HCT116 (cell line): Measurements from ENCODE around the gene SNX20. TPM values are rescaled to one million over a fixed set of nuclear protein-coding genes. Genes with fewer than 3 reads are reported as not detected.

Experiments used
- ATAC-seq: fragments of 200-7000 bp; cut with Tn5 transposase; 2 replicates; pipeline ENCODE4 v1.9.1; 2020; ENCODE audit warnings: mild to moderate bottlenecking, moderate library complexity
- BruUV-seq: library from RNA; stranded (reverse); fragments of 400-500 nt; replicated peaks from 2 replicates; lab custom pipeline; 2021; lab: Mats Ljungman, UMichigan
- CTCF ChIA-PET: fragments of 300-600 bp; sonication (Branson Sonifier 250); formaldehyde crosslinking; loops from one replicate; lab custom pipeline; 2021; ENCODE audit warnings: antibody characterized with exemption; lab: Charles Lee
- POLR2A ChIA-PET: fragments of 300-600, 350-600 bp; sonication (Branson Sonifier 250); formaldehyde crosslinking; loops from one replicate; lab custom pipeline; 2021; ENCODE audit warnings: antibody characterized with exemption; lab: Charles Lee
- RAD21 ChIA-PET, 2 experiments: fragments of 300-600 bp; sonication (Branson Sonifier 250); formaldehyde crosslinking; loops; one replicate each; lab custom pipeline; 2023; ENCODE audit warnings: low total read pairs in 2 of 2; ENCODE audit not compliant: uncharacterized antibody in 2 of 2, unreplicated experiment in 2 of 2, low non-redundant PET in 1 of 2; lab: Charles Lee
- DNase-seq: peaks from one replicate; pipeline ENCODE4 v3.0.0-alpha.2; 2010; ENCODE audit warnings: low read depth, low spot score
- H2AFZ ChIP-seq: fragments of 200-600 bp; shearing (Covaris generic), sonication (generic); 2 replicates; pipeline ENCODE4 v1.6.1; 2017; ENCODE audit warnings: low read depth, mixed run types, mixed read lengths, antibody characterized with exemption, low read length; ENCODE audit not compliant: poor library complexity, severe bottlenecking
- H3K27ac ChIP-seq: 2 replicates; pipeline ENCODE4 v1.5.1; 2012; ENCODE audit warnings: low read depth, low read length
- H3K27me3 ChIP-seq: fragments of 200-600 bp; sonication (generic); 2 replicates; pipeline ENCODE4 v1.6.1; 2016; ENCODE audit warnings: mixed run types, low read length, mixed read lengths; ENCODE audit not compliant: insufficient read depth
- H3K36me3 ChIP-seq, 2 experiments: fragments of 200-500 bp in 1 of 2; fragments of 200-600 bp in 1 of 2; sonication (Bioruptor generic) in 1 of 2; sonication (generic) in 1 of 2; 2 replicates each; pipeline versions ENCODE4 v1.5.1 to v1.6.1; 2014 to 2016; ENCODE audit warnings: low read length in 2 of 2, inconsistent platforms in 1 of 2, mixed read lengths in 1 of 2, mixed run types in 1 of 2; ENCODE audit not compliant: insufficient read depth in 2 of 2, control insufficient read depth in 1 of 2
- H3K4me1 ChIP-seq, 2 experiments: fragments of 200-600 bp in 1 of 2; sonication (generic) in 1 of 2; 2 replicates each; pipeline versions ENCODE4 v1.5.1 to v1.6.1; 2012 to 2017; ENCODE audit warnings: low read length in 2 of 2, inconsistent platforms in 1 of 2, mild to moderate bottlenecking in 1 of 2, mixed read lengths in 1 of 2, mixed run types in 1 of 2, moderate library complexity in 1 of 2; ENCODE audit not compliant: insufficient read depth in 2 of 2, control insufficient read depth in 1 of 2
- H3K4me2 ChIP-seq: fragments of 200-600 bp; sonication (generic); 2 replicates; pipeline ENCODE4 v1.6.1; 2017; ENCODE audit warnings: mixed run types, low read length, mixed read lengths
- H3K4me3 ChIP-seq, 2 experiments: fragments of 200-600 bp in 1 of 2; sonication (generic) in 1 of 2; replicated peaks in 1 of 2; 2 replicates each; pipeline ENCODE4 v1.5.1; 2011 to 2016; ENCODE audit warnings: low read length in 2 of 2, control low read depth in 1 of 2, low read depth in 1 of 2, mild to moderate bottlenecking in 1 of 2, mixed read lengths in 1 of 2, mixed run types in 1 of 2
- H3K79me2 ChIP-seq: fragments of 200-600 bp; sonication (generic); 2 replicates; pipeline ENCODE4 v1.6.1; 2017; ENCODE audit warnings: mild to moderate bottlenecking, mixed run types, low read length, moderate library complexity, mixed read lengths; ENCODE audit not compliant: insufficient read depth
- H3K9ac ChIP-seq: fragments of 200-600 bp; sonication (generic); 2 replicates; pipeline ENCODE4 v1.6.1; 2016; ENCODE audit warnings: low read length, mixed read lengths
- H3K9me2 ChIP-seq: fragments of 200-600 bp; sonication (generic), shearing (Covaris generic); 2 replicates; pipeline ENCODE4 v1.6.1; 2017; ENCODE audit warnings: mixed run types, mild to moderate bottlenecking, moderate library complexity; ENCODE audit not compliant: insufficient read depth
- H3K9me3 ChIP-seq, 2 experiments: fragments of 200-500 bp in 1 of 2; fragments of 200-600 bp in 1 of 2; sonication (Bioruptor generic) in 1 of 2; sonication (generic) in 1 of 2; 2 replicates each; pipeline ENCODE4 v1.6.1; 2014 to 2017; ENCODE audit warnings: low read length in 2 of 2, mixed read lengths in 2 of 2, inconsistent platforms in 1 of 2, low read depth in 1 of 2, mild to moderate bottlenecking in 1 of 2, mixed run types in 1 of 2, moderate library complexity in 1 of 2; ENCODE audit not compliant: control insufficient read depth in 1 of 2, insufficient read depth in 1 of 2
- H4K20me1 ChIP-seq: fragments of 200-600 bp; sonication (generic), shearing (Covaris generic); 2 replicates; pipeline ENCODE4 v1.6.1; 2017; ENCODE audit warnings: mixed run types, mild to moderate bottlenecking, moderate library complexity; ENCODE audit not compliant: insufficient read depth
- EGR1 ChIP-seq: IDR thresholded peaks from 2 replicates; pipeline ENCODE4 v1.6.1; 2012; ENCODE audit warnings: low read depth
- EZH2 ChIP-seq: fragments of 200-600 bp; sonication (generic); IDR thresholded peaks from 2 replicates; pipeline ENCODE4 v1.6.1; 2017; ENCODE audit warnings: antibody characterized with exemption, mixed run types
- MAX ChIP-seq: IDR thresholded peaks from 2 replicates; pipeline ENCODE4 v1.6.1; 2012
- POLR2AphosphoS5 ChIP-seq: IDR thresholded peaks from 2 replicates; pipeline ENCODE4 v1.6.1; 2011; ENCODE audit warnings: mild to moderate bottlenecking, low read depth, low read length, moderate library complexity
- RAD21 ChIP-seq: IDR thresholded peaks from 2 replicates; pipeline ENCODE4 v1.6.1; 2012; ENCODE audit warnings: low read depth, mild to moderate bottlenecking
- REST ChIP-seq: IDR thresholded peaks from 2 replicates; pipeline ENCODE4 v1.6.1; 2012; ENCODE audit warnings: low read depth
- SRF ChIP-seq: IDR thresholded peaks from 2 replicates; pipeline ENCODE4 v1.6.1; 2012; ENCODE audit warnings: low read depth
- ZBTB33 ChIP-seq: IDR thresholded peaks from 2 replicates; pipeline ENCODE4 v1.6.1; 2011; ENCODE audit warnings: mild to moderate bottlenecking, low read length, moderate library complexity; ENCODE audit not compliant: insufficient replicate concordance; ENCODE audit errors: extremely low read depth
- ZFX ChIP-seq: fragments of 450-650 bp; IDR thresholded peaks from 2 replicates; pipeline ENCODE4 v1.6.1; 2017
- intact Hi-C: fragments of 100-400 bp; cut with micrococcal nuclease; formaldehyde crosslinking; loops from 2 replicates; pipeline ENCODE4 v1.10.0; 2022
- total RNA-seq: library from RNA; stranded (reverse); gene quantifications from one replicate; pipeline ENCODE4 v1.2.1, GENCODE V29; 2021; ENCODE audit not compliant: unreplicated experiment

SNX20 gene
- total RNA-seq, 1 experiment from 2014 or later: 0.07 TPM

- no peak overlapping the region for H3K27ac ChIP-seq
- RAD21 ChIA-PET: no interaction called here
- no peaks in the 10 kb centered on the region for H3K27me3 ChIP-seq
- CTCF ChIA-PET: no interaction called here
- H3K4me2 ChIP-seq: peak overlapping the region; percentile 95
- H3K79me2 ChIP-seq: no peaks in the 10 kb centered on the region
- TF ChIP-seq RAD21: no peak
- TF ChIP-seq, all 23 proteins: peak for 0
- BruUV-seq: no TSS peak
- DNase-seq (no peak), ATAC-seq (no peak)
- Histone ChIP-seq H2AFZ (peak overlapping the region; percentile 26), H3K9me2 (no peaks in the 10 kb centered on the region), H3K36me3 (no peaks in the 10 kb centered on the region), H3K4me3 (peak overlapping the region in 1 of 2 experiments; percentile 76; a peak in 1 of 4 replicates), H4K20me1 (no peaks in the 10 kb centered on the region), H3K4me1 (peaks cover 18 to 34% of the 10 kb centered on the region in 2 experiments), H3K9ac (no peak overlapping the region), H3K9me3 (no peaks in the 10 kb centered on the region)
- POLR2A ChIA-PET: no interaction called here
- intact Hi-C loops: no loop called here
Measured at GRCh38 chr16:50692644-50692998, 11.5 kb upstream of the SNX20 start.

- no peaks in the 10 kb centered on the region for H3K9me2 ChIP-seq
- RAD21 ChIA-PET: no interaction called here
- no peaks in the 10 kb centered on the region for H3K27me3 ChIP-seq
- no peak overlapping the region for H3K4me2 ChIP-seq
- H3K4me3 ChIP-seq: no peak overlapping the region
- H3K27ac ChIP-seq: no peak overlapping the region
- H2AFZ ChIP-seq: no peak overlapping the region
- no peak for TF ChIP-seq POLR2AphosphoS5
- TF ChIP-seq ZBTB33: no peak
- no peak for TF ChIP-seq EGR1
- TF ChIP-seq MAX: no peak
- TF ChIP-seq REST: no peak
- TF ChIP-seq EZH2: no peak
- TF ChIP-seq ZFX: no peak
- no peak for TF ChIP-seq SRF
- H3K9me3 ChIP-seq: no peaks in the 10 kb centered on the region
- BruUV-seq: no TSS peak
- intact Hi-C loops: no loop called here
- H3K4me1 ChIP-seq: peaks cover 4 to 13% of the 10 kb centered on the region in 2 experiments; a peak in 3 of 4 replicates
- no peaks in the 10 kb centered on the region for H4K20me1 ChIP-seq
- ATAC-seq (no peak), DNase-seq (no peak)
- no peak overlapping the region for H3K9ac ChIP-seq
- POLR2A ChIA-PET: no interaction called here
- CTCF ChIA-PET: no interaction called here
- H3K79me2 ChIP-seq: no peaks in the 10 kb centered on the region
- no peaks in the 10 kb centered on the region for H3K36me3 ChIP-seq
Measured at GRCh38 chr16:50690177-50690576, 9.1 kb upstream of the SNX20 start.
